Lower leg skin (tissue), 3 donors: Measurements from ENCODE around the gene DGKB.

Experiments used
- POLR2A ChIP-seq, 2 donors: fragments of 450-650 bp; IDR thresholded peaks; one replicate each; pipeline ENCODE4 v1.6.1; 2016 to 2017; ENCODE audit warnings: antibody characterized with exemption in 2 of 2, mild to moderate bottlenecking in 1 of 2, moderate library complexity in 1 of 2
- TF ChIP-seq, protein P1 (sequence below), 3 donors: fragments of 450-650 bp; IDR thresholded peaks; one replicate each; pipeline ENCODE4 v1.5.1; 2016; ENCODE audit warnings: antibody characterized with exemption in 3 of 3, mild to moderate bottlenecking in 3 of 3, moderate library complexity in 2 of 3

GRCh38 chr7:14739841-14740185 is 162.7 kb downstream of the DGKB start:
- TF ChIP-seq, protein P1, sequence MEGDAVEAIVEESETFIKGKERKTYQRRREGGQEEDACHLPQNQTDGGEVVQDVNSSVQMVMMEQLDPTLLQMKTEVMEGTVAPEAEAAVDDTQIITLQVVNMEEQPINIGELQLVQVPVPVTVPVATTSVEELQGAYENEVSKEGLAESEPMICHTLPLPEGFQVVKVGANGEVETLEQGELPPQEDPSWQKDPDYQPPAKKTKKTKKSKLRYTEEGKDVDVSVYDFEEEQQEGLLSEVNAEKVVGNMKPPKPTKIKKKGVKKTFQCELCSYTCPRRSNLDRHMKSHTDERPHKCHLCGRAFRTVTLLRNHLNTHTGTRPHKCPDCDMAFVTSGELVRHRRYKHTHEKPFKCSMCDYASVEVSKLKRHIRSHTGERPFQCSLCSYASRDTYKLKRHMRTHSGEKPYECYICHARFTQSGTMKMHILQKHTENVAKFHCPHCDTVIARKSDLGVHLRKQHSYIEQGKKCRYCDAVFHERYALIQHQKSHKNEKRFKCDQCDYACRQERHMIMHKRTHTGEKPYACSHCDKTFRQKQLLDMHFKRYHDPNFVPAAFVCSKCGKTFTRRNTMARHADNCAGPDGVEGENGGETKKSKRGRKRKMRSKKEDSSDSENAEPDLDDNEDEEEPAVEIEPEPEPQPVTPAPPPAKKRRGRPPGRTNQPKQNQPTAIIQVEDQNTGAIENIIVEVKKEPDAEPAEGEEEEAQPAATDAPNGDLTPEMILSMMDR (IDR thresholded peaks at IDR 0.05): no peak
- TF ChIP-seq POLR2A (IDR thresholded peaks at IDR 0.05): no peak
